ENCODE data around the gene RASSF3.

DNA sequence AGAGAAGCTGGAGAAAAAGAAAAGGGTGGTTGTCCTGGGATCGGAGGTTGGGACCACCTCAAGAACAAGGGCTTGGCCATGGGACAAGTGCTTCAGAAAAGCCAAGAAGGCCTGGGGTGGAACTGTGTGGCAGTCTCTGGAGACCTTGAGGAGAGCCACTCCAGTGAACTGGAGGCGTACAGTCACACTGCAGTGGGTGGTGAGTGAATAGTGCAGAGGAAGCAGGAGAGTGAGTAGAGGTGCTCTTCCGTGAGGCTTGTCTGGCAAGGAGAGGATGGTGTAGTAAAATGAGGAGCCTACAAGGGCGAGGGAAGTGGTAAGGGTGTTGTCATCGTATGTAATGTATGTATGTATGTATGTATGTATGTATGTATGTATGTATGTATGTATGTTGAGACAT, 20.9 kb downstream of the RASSF3 start:
- TF ChIP-seq, protein P1, sequence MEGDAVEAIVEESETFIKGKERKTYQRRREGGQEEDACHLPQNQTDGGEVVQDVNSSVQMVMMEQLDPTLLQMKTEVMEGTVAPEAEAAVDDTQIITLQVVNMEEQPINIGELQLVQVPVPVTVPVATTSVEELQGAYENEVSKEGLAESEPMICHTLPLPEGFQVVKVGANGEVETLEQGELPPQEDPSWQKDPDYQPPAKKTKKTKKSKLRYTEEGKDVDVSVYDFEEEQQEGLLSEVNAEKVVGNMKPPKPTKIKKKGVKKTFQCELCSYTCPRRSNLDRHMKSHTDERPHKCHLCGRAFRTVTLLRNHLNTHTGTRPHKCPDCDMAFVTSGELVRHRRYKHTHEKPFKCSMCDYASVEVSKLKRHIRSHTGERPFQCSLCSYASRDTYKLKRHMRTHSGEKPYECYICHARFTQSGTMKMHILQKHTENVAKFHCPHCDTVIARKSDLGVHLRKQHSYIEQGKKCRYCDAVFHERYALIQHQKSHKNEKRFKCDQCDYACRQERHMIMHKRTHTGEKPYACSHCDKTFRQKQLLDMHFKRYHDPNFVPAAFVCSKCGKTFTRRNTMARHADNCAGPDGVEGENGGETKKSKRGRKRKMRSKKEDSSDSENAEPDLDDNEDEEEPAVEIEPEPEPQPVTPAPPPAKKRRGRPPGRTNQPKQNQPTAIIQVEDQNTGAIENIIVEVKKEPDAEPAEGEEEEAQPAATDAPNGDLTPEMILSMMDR (IDR thresholded peaks at IDR 0.05; ENCODE audit: poor library complexity, severe bottlenecking): no peak
- TF ChIP-seq, protein P2, sequence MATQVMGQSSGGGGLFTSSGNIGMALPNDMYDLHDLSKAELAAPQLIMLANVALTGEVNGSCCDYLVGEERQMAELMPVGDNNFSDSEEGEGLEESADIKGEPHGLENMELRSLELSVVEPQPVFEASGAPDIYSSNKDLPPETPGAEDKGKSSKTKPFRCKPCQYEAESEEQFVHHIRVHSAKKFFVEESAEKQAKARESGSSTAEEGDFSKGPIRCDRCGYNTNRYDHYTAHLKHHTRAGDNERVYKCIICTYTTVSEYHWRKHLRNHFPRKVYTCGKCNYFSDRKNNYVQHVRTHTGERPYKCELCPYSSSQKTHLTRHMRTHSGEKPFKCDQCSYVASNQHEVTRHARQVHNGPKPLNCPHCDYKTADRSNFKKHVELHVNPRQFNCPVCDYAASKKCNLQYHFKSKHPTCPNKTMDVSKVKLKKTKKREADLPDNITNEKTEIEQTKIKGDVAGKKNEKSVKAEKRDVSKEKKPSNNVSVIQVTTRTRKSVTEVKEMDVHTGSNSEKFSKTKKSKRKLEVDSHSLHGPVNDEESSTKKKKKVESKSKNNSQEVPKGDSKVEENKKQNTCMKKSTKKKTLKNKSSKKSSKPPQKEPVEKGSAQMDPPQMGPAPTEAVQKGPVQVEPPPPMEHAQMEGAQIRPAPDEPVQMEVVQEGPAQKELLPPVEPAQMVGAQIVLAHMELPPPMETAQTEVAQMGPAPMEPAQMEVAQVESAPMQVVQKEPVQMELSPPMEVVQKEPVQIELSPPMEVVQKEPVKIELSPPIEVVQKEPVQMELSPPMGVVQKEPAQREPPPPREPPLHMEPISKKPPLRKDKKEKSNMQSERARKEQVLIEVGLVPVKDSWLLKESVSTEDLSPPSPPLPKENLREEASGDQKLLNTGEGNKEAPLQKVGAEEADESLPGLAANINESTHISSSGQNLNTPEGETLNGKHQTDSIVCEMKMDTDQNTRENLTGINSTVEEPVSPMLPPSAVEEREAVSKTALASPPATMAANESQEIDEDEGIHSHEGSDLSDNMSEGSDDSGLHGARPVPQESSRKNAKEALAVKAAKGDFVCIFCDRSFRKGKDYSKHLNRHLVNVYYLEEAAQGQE (IDR thresholded peaks at IDR 0.05; ENCODE audit: borderline replicate concordance): no peak
- no peak for TF ChIP-seq POLR2AphosphoS5 (IDR thresholded peaks at IDR 0.05)
- no peak for TF ChIP-seq TAF1 (IDR thresholded peaks at IDR 0.05; ENCODE audit: low read depth)
- TF ChIP-seq EP300 (conservative IDR thresholded peaks at IDR 0.05; ENCODE audit: poor library complexity, severe bottlenecking): no peak
- TF ChIP-seq EZH2 (IDR thresholded peaks at IDR 0.05; ENCODE audit: borderline replicate concordance, insufficient read depth, low read length, poor library complexity, severe bottlenecking): no peak

All from neural cell (in vitro differentiated cells).